ENCODE measurements around the gene PAX2.

PAX2 gene

DNA sequence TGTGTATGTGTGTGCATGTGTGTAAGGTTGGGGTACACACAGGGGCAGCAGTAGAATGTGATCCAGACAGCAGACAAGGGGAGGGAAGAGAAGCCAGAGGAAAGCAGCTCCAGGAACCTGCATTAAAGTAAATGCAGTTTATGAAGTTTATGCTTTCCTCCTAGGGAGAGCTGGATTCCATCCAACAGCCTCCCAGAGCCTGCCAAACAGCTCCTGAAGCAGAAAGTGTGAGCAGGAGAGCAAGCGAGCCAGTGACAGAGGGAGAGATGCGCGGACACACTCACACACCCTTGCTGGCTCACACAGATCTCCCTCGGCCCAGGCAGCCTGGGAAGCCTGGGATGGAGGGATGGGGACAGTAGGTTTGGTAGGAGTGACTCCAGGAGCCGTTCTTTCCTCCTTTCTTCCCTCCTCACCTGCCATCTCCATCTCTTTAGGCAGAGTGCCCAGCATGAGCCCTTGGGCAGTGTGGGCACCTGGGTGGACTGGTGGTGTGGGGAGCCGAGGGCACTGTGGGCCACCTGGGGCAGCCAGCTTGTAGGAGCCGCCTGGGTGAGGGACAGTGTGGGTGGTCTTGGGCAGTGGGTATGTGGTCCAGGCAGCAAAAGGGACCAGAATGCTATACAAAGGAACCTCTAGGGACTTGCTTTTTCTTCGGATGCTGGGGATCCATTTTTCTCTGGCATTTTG is 46.1 kb downstream of the PAX2 start:
- no peak for DNase-seq (ENCODE audit: low read depth)

DNA sequence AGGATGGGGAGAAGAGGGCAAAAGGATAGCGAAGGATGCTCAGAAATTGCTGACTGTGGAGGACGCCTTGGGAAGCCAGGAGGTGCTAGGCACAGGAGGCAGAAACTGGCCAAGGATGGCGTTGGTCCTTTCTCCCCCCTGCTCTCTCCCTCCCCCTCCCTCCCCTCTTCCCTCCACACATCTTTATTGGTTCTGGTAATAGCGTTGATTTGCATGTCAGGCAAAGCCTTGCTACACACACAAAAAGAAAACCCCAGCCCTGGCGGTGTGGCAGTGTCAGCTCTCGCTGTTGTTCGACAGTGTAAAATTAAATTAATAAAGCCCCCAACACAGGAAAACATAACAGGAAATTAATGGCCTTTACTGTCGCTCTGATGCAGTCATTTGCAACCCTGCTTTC is 47.2 kb downstream of the PAX2 start:
- DNase-seq (ENCODE audit: low read depth), result no peak

DNA sequence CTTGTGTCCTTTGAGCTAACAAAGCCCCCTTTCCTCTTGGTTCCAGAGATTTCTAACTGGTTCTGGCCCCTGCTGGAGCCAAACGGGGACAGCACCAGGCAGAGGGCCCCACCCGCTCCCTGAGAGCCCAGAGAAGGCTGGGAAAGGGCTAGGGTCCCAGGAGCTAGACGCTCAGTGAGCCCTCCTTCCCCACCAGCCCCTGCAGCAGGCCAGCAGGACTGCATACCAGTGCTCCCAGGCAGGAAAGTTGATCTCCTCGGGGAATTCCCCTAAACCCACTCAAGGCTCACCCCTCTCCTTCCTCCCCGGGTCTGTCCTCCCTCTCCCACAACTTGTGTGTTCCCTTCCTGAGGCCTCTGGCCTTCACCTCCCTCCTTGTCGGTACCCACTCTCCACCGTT is 47.7 kb downstream of the PAX2 start:
- DNase-seq (ENCODE audit: low read depth), result no peak

DNA sequence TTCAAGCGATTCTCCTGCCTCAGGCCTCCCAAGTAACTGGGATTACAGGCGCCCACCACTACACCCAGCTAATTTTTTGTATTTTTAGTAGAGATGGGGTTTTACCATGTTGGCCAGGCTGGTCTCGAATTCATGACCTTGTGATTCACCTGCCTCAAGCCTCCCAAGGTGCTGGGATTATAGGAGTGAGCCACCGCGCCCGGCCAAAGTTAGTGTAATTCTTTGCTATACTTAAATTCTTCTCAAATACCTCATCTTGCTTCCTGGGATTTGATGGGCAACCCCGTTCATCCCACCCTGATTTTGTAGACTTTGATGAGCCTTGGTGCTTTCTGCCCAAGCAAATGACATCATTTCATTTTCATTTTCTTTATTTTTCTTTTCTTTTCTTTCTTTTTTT is 54.5 kb downstream of the PAX2 start:
- DNase-seq (ENCODE audit: low read depth), result no peak

DNA sequence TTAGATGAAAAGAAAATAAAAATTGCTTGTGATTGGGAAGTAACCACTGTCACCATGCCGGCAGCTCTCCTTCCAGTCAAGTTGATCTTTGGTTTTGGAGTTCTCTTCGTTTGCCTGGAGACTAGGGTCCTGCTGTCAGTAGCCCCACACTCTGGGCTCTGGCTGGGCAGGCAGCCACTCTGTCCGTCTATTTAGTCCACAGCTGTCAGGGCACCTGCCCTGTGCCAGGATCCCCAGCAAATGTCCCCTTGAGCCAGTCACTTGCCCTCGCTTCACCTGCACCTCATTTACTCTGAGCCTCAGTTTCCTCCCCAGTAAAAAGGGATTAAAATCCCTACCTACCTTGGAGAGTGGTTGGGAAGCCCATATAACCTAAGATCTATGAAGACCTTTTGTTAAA is 55.5 kb downstream of the PAX2 start:
- no peak for DNase-seq (ENCODE audit: low read depth)

DNA sequence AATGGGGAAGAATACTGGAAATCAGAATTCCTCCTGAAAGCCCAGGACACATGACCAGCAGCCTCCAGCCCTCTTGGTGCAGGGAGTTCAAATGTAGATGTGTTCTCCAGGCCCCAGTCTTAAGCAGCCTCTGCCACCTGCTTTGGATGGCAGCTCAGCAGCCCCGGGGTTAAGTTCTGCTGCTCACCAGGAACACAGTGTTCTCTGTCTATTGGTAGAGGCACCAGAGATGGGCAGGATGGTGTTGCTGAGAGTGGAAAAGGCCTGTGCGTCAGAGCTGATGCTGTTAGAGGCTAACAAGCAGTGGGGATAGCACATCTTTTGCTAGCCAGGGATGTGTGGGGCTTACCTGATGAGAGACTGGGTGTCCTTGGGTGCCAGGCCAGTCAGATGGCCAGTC is 56.8 kb downstream of the PAX2 start:
- DNase-seq (ENCODE audit: low read depth), result no peak

DNA sequence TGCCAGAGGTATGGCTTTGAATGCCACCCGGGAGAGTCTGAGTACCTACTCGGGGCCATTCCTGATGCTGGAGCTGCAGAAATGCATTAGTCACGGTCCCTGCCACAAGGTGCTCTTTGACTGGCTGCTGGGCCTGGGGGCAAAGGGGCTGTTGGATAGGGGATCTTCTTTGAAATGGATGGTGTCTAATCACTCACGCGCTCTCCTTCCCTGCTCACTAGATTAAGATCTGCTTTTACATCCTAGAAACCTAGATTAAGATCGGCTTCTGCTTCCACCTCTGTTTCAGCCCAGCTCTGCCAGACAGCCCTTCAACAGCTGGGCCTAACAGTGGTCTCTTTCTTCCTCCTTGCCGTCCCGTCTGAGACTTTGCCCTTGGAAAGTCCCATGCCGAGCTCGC is 57.2 kb downstream of the PAX2 start:
- no peak for DNase-seq (ENCODE audit: low read depth)

DNA sequence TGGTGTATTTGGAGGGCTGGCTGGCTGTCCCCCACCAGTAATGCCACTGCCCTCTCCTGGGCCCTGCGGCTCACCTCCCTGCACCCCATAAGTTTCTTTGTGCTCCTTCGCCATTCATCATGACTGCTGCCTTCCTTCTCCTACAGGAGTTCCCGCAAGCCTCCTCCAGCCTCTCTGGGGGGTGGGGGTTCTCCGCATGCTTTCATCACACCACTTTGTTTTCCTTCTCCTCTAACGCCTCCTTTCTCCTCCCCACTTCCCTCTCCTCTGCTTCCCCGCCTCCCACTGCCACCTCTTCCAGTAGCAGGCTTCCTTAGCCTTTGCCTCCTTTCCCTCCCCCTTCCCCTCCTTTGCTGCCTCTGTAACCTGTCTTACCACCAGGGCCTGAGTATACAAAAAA is 58.1 kb downstream of the PAX2 start:
- DNase-seq (ENCODE audit: low read depth), result no peak

DNA sequence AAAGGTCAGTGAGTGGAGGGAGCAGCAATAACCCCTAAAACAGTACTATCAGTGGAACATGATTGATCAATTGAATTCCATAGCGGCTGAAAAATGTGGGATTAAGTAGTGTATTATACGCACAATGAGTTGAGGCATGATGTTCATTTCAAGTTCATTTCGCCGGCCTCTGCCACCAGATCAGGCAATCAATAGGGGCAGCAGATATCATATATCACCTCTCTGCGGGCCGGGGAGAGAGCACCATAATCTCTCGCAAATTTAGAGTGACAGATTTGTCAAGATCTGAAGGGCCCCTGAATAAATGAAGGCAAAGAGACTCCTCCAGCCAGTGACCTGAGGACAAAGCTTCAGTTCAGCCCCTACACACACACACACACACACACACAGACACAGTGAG is 58.5 kb downstream of the PAX2 start:
- no peak for DNase-seq (ENCODE audit: low read depth)

DNA sequence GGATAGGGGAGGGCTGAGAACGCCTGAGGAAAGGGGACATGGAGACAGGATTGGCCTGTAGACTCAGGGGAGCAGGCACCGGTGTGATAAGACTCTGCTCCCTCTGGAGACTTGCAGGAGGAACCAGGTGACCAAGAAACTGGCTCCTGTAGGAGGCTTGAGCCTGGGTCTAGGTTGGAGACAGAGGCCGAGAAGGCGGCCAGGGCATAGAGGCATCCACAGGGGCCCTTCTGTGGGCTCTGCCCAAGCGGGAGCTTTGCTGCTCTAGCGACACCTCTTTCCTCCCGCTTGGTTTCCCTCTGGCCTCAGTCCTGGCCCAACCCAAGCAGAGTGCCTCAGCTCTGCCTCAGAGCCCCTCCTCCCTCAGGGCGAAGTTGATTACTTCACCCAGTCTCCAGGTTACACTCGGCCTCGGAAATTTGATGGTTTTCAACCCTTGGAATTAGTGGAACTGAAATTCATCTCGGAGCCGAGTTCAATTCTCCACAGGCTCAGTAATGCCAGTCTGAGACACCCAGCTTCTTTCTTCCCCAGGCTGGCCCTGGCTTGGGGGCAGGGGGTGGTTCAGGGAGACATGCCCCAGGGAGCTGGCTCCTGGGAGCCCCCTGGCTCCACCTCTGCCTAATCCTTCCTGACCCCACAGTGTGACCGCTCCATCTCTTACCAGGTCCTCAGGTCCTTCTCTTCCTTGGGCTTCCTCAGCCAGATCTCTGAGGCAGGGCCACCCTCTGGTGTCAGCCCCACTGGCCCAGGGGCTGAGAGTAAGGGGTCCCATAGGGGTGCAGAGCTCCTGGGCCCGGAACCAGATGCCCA is 60.4 kb downstream of the PAX2 start:
- no peak for DNase-seq (ENCODE audit: low read depth)

DNA sequence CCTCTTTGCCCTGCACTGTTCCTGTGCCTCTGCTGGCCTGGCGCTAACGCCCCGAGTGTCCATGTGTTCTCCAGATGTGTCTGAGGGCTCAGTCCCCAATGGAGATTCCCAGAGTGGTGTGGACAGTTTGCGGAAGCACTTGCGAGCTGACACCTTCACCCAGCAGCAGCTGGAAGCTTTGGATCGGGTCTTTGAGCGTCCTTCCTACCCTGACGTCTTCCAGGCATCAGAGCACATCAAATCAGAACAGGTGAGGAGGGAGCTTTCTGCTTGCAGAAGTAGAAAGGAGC is 60.9 kb downstream of the PAX2 start:
- no peak for DNase-seq (ENCODE audit: low read depth)

DNA sequence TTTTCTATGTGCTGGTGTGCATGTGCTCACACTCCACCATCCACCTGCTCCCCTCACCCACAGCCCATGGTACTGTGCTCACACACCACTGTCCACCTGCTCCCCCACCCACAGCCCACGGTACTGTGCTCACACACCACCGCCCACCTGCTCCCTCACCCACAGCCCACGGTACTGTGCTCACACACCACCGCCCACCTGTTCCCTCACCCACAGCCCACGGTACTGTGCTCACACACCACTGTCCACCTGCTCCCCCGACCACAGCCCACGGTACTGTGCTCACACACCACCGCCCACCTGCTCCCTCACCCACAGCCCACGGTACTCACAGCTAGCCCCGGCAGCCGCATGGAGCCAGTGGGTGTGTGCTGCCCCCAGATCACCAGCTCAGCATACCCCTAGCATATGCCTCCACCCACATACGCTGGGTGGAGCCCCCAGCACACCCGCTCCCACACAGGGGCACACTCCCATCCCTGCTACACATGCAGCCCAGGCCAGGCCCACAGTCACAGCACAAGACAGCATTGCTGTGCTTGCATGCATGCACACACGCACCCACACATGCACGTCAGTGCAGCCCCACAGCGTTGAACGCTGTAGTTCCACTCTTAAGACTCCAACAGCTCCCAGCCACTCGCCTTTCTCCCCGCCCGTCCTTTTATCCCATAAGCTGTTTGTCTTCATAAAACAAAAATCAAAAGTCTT is 62.0 kb downstream of the PAX2 start:
- no peak for DNase-seq (ENCODE audit: low read depth)

DNA sequence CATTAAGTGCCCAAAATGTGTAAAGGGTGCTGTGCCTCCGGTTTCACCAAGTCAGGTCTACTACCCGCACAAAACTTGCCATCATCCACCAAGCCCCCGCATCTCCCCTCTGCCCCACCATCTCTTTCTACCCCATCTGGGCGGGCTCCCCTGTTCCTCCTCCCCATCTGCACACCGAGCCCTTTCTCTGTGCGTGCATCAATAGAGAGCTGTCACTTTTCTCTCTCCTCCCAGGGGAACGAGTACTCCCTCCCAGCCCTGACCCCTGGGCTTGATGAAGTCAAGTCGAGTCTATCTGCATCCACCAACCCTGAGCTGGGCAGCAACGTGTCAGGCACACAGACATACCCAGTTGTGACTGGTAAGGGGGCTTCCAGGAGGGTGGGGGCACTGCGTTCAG is 63.5 kb downstream of the PAX2 start:
- DNase-seq (ENCODE audit: low read depth), result no peak

DNA sequence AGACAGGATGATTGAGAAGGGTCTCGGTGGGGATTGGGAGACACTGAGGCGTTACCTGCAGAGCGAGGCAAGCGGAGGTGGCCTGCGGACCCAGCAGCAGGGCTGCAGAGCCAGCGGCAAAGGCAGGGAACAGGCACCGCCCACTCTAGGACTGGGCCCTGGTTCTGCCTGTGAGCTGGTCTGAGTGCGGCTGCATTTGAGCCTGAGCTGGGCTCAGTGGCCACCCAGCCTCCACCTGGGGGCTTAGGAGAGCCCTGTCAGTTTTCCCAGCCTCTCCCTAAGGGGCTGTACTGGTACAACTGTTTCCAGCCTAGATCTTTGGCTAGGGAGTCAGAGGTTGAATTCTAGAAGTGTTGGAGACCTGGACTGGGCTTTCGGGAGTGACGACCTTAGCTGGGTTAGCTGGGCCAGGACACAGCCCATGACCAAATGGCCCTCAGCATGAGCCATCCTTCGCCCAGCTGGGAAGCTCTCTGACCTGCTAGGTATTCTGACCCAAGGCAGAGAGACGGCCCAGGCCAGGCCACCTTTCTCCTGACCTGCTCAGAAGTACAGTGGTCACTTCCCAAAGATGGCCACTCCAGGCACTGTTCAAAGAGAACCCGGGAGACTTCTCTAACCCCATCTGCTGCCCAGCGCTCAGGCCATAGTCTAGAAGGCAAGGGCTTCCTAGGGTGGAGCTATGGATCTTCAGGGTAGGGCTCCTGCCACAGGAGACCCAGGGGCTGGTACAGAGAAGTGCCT is 64.9 kb downstream of the PAX2 start:
- no peak for DNase-seq (ENCODE audit: low read depth)

DNA sequence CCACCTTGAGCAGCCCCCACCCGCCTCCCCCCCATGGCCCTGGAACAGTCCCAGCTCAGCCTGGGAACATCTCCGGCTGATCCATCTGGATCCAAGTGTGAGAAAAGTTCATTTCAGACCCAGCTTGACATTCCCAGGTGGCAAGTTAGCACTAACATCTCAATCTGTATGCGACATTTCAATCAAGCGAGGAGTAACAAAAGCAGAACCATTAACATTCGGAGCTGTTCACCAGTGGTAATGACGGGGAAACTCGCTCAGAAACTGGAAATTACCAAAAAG is 65.4 kb downstream of the PAX2 start:
- no peak for DNase-seq (ENCODE audit: low read depth)

DNA sequence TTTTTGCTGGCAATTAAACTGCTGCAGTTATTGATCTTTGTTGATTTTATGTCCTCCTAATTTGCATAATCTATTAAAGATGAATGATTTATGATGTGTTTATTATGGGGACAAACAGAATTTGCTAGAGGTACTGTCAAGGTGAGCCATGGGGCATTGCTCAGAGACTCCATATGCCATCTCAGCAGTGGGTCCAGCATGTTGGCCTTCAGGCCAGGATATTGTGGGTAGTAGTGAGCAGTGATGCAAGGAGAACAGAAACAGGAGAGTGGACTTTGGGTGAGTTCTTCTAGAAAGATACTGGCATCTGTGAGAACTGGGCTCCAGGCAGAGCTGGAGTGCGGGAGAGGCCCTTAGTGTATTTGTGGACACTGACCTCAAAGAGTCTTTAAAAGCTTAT is 65.9 kb downstream of the PAX2 start:
- DNase-seq (ENCODE audit: low read depth), result no peak

DNA sequence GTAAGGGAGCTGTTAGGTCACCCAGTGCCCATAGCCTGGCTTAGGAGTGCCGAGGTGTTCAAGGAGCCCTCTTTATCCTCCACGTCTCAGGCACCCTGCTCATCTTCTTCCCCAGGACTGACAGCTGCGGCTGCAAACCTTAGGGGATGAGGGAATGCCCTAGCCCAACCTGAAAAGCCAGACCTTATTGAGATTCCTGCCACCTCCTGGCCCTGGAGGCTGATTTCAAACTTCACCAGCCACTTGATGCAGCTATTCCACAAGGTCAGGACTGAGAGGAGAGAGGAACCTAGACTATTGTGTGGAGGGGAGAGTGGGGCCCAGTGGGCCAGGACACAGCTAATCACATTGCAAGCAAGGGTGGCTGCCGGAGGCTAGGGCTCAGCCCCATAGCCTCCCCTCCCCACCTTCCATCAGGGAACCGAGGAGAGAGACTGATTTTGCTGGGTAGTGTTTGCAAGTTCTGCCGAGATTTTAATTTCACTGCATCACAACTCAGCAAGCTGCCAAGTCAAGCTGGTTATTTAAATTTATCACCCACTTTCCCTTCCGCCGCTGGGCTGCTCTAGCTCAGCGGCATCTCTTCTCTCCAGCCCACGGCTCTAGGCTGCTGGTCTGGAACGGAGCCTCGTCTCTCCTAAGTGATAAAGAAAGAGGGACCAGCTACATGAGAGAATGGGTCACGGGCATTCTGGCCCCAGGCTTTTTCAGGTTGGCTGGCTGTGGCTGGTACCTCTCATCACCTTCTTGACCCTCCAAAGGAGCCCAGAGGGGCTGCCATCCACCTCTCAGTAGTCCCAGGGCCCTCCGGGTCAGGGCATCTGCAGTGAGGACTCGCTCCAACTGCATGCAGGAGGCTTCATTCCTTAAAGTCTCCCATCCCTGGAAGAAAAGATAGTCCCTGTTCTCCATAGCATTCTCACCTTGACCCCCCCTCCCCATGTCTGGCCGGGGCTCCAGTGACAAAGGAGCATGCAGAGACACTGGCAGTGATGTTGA is 66.7 kb downstream of the PAX2 start:
- DNase-seq (ENCODE audit: low read depth), result no peak

DNA sequence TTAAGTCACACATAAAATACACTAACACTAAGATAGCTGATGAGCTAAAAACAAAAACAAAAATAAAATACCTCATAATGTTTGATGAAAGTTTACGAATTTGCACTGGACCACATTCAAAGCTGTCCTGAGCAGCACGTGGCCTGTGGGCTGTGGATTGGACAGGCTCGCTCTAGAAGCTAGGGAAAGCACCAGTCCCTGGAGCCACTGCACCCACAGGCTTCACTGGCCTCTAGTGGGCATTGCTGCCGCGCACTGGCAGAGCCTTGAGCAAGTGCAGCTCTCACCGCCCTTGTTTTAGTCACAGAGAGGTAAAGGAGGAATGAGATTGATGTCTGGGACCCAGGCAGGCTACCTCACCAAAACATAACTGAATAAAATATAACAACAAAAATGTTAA is 67.6 kb downstream of the PAX2 start:
- no peak for DNase-seq (ENCODE audit: low read depth)

DNA sequence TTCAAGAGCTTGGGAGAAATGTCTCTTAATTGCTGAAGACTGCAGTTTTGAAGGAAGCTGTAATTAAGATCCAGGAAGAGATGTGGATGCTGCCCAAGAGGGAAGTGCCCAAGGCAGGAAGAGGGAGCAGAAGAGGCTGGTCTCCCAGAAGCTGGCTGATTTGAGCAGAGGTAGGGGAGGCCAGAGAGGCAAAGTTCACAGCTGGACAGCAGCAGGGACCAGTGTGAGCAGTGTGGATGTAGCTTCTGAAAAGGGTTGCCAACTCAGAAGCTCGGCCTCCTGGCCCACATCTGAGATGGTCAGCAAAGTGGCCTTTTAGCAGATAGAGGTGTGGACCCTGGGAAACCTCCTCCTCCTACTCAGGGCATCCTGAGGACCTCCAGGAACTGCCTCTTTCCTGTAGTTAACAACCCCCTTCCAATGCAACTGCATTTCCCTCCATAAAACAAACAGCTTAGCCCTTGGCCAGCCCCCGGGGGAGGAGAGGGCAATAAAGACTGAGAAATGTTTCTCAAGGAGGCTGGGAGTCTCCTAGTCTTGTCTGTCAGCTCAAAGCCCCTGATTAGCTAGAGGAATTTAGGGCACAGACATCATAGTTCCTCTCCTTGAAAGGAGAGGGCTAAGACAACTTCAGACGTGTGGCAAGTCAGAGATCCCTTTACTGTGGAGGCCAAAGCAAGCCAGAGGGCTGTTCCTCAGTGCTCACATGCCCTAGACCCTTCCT is 69.5 kb downstream of the PAX2 start:
- DNase-seq (ENCODE audit: low read depth), result no peak

DNA sequence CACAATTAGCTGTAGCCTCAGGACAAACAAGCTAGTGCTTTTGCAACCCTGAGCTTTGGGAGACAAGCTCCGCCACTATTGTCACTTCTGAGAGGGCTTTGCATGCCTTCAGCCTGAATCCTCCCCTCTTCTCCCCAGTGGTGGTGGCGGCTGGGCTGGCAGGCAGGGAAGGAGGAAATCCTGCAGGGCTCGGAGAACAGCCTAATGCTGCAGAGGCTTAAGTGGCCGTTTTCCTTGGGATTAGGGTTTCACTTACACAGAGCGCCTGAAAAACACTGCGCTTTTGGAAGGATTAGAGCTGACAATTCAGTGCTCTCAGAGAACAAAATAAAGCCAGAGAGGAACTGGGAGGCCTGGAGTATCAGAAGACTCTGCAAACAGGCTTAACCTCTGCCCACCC is 71.3 kb downstream of the PAX2 start:
- DNase-seq (ENCODE audit: low read depth), result no peak

DNA sequence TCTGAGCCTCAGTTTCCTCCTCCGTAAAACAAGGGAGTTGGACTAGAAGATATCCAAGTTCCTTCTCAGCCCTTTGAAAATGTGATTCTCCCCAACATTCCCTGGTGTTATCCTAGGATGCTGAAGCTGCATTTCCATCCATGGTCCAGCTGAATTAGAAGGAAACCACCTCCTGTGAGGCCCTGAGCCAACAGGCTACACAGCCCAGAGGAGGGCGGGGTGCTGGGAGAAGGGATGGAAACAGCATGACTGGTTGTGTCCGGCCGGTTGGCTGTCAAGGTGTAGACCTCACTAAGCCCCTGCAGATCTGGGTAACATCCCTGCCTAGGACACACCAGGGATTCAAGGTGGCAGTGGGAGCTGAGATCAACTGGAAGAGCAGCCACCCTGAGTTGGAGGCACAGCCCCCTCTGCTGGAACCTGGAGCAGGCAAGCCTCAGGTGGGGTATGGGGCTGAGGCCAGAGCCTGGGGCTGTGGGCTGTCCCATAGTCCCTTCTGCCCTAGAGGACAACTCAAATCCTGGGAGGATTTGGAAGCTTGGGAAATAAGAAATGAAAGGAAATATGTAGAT is 72.0 kb downstream of the PAX2 start:
- DNase-seq (ENCODE audit: low read depth), result no peak
